ENCODE measurements around the gene NUDT4.
"Not testable (repeated sequence)": the region's sequence is repeated elsewhere in the genome, so short reads cannot be mapped to it uniquely, and the experiment has no call there.

DNA sequence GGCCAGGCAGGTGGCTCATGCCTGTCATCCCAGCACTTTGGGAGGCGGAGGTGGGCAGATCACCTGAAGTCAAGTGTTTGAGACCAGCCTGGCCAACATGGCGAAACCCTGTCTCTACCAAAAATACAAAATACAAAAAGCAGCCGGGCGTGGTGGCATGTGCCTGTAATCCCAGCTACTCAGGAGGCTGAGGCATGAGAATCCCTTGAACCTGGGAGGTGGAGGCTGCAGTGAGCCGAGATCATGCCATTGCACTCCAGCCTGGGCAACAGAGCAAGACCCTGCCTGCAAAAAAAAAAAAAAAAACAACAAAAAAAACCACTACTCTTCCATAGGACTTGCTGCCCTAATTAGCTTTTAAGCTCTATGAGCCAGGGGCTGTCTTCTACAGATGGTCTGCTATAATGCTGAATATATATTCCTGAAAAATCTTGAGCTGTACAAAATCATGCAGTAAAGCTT, 4.3 kb downstream of the NUDT4 start:
- not testable (repeated sequence) for TF ChIP-seq TAF1, POLR2A, POLR2AphosphoS5 (IDR thresholded peaks at IDR 0.05; ENCODE audit: low read depth, low read length)

Data from GM12891 (cell line).